ENCODE results near the gene MED8.

The MED8 gene

GRCh38 chr1:43339584-43340232, 49.9 kb downstream of the MED8 start:
- no peak for DNase-seq (ENCODE audit: low read depth)
- TF ChIP-seq, protein P1, sequence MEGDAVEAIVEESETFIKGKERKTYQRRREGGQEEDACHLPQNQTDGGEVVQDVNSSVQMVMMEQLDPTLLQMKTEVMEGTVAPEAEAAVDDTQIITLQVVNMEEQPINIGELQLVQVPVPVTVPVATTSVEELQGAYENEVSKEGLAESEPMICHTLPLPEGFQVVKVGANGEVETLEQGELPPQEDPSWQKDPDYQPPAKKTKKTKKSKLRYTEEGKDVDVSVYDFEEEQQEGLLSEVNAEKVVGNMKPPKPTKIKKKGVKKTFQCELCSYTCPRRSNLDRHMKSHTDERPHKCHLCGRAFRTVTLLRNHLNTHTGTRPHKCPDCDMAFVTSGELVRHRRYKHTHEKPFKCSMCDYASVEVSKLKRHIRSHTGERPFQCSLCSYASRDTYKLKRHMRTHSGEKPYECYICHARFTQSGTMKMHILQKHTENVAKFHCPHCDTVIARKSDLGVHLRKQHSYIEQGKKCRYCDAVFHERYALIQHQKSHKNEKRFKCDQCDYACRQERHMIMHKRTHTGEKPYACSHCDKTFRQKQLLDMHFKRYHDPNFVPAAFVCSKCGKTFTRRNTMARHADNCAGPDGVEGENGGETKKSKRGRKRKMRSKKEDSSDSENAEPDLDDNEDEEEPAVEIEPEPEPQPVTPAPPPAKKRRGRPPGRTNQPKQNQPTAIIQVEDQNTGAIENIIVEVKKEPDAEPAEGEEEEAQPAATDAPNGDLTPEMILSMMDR (IDR thresholded peaks at IDR 0.05; ENCODE audit: low read depth, low read length, missing control alignments) = no peak
- no peak overlapping the region for H3K4me3 ChIP-seq (ENCODE audit: low read depth, low read length)

DNA sequence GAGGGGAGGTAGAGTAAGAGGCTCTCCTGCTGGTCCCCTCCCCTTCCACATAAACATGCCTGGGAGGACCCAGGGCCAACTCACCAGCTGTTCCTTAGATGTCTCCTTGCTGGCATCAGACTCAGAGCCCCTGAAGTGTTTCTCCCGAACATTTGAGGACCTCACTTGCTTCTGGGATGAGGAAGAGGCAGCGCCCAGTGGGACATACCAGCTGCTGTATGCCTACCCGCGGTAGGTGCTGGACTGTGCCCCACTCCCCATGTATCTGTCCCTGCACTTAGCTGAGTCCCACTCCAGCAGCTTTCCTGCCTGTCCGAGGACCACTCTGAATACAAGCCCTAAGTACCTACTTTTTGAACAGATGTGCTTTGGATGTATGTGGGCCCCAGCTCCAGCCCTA, 51.6 kb downstream of the MED8 start:
- DNase-seq (ENCODE audit: low read depth) = no peak
- H3K4me3 ChIP-seq (ENCODE audit: low read depth, low read length) = no peak overlapping the region
- TF ChIP-seq, protein P1 (IDR thresholded peaks at IDR 0.05; ENCODE audit: low read depth, low read length, missing control alignments) = no peak

- H3K4me3 ChIP-seq (ENCODE audit: low read depth, low read length) = no peak within 1 kb of the TSS
- no peak for DNase-seq (ENCODE audit: low read depth)
- TF ChIP-seq, protein P1 (IDR thresholded peaks at IDR 0.05; ENCODE audit: low read depth, low read length, missing control alignments) = no peak
Observed at GRCh38 chr1:43337588-43337987, 52.0 kb downstream of the MED8 start, which contains the start of gene MPL. TSS of gene MPL (plus strand) at chr1:43337818. CDS start at chr1:43337849, 31 bp downstream.

DNA sequence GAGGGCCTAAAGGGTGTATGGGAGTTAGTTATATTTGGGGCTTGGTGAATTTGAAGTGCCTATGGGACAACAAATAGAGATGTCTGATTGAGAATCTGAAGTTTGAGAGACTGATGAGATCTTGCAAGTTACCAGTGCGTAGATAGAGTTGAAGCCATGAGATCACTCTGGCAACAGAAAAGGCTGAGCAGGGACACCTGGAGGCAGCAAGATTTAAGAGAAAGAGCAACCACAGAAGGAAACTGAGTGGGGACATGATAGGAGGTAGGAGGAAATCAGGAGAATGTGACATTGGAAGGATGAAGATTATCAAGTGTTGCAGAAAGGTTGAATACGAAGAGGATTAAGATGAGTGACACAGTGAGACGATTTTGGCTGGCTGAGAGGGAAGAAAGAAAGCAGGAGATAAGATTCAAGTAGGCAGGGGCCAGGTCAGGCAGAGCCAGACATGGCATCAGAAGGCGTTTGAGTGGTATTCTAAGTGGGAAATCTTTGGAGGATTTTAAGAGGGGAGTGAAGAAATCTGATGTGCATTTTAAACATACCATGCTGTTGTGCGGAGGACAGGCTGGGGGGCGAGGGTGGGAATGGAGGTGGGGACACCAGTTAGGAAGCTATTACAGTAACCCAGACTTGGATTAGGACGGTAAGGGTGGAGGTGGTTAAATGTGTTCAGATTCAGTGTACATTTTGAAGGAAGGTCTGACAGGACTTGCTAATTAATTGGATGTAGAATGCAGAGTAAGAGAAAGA, 55.0 kb downstream of the MED8 start:
- H3K4me3 ChIP-seq (ENCODE audit: low read depth, low read length) = no peak overlapping the region
- TF ChIP-seq, protein P1 (IDR thresholded peaks at IDR 0.05; ENCODE audit: low read depth, low read length, missing control alignments) = no peak
- no peak for DNase-seq (ENCODE audit: low read depth)
